HepG2 (cell line): Measurements from ENCODE around the gene MRM2. TPM values are rescaled to one million over a fixed set of nuclear protein-coding genes. Genes with fewer than 3 reads are reported as not detected.
A peak's percentile ranks its signal among the peaks of the same experiment; 100 is the strongest.

Experiments
- ASH2L ChIP-seq: fragments of 300-600, 200-600 bp; sonication (generic); IDR thresholded peaks from 2 replicates; pipeline ENCODE4 v1.7.0; 2017; ENCODE audit warnings: low read depth, mild to moderate bottlenecking, moderate library complexity, mixed read lengths, low read length; ENCODE audit not compliant: insufficient read length
- CBX5 ChIP-seq: sonication (generic); formaldehyde crosslinking; IDR thresholded peaks from 2 replicates; pipeline ENCODE4 v1.4.0; 2020; ENCODE audit warnings: missing genetic modification reagents, borderline replicate concordance
- CENPX ChIP-seq: sonication (generic); formaldehyde crosslinking; IDR thresholded peaks from 2 replicates; pipeline ENCODE4 v1.9.0; 2021; ENCODE audit warnings: mild to moderate bottlenecking, missing genetic modification reagents, moderate library complexity
- ELF1 ChIP-seq: sonication (generic); formaldehyde crosslinking; IDR thresholded peaks from 2 replicates; pipeline ENCODE4 v1.4.0; 2020; ENCODE audit warnings: missing genetic modification reagents
- HOXA7 ChIP-seq: sonication (generic); formaldehyde crosslinking; IDR thresholded peaks from 2 replicates; pipeline ENCODE4 v1.8.1; 2022; ENCODE audit warnings: mild to moderate bottlenecking, missing genetic modification reagents, moderate library complexity
- JUND ChIP-seq: sonication (generic); formaldehyde crosslinking; IDR thresholded peaks from 2 replicates; pipeline ENCODE4 v1.8.0; 2022; ENCODE audit warnings: mild to moderate bottlenecking, missing genetic modification reagents
- POGZ ChIP-seq: sonication (generic); formaldehyde crosslinking; IDR thresholded peaks from 2 replicates; pipeline ENCODE4 v1.4.0; 2020; ENCODE audit warnings: mild to moderate bottlenecking, missing genetic modification reagents
- PREB ChIP-seq: sonication (generic); formaldehyde crosslinking; IDR thresholded peaks from 2 replicates; pipeline ENCODE4 v1.4.0; 2020; ENCODE audit warnings: missing genetic modification reagents
- STAG1 ChIP-seq: sonication (generic); formaldehyde crosslinking; IDR thresholded peaks from 2 replicates; pipeline ENCODE4 v1.4.0; 2020; ENCODE audit warnings: missing genetic modification reagents
- THYN1 ChIP-seq: sonication (generic); formaldehyde crosslinking; IDR thresholded peaks from 2 replicates; pipeline ENCODE4 v1.8.1; 2023; ENCODE audit warnings: low read depth, mild to moderate bottlenecking, moderate library complexity, missing genetic modification reagents, borderline replicate concordance
- ZNF224 ChIP-seq: sonication (generic); formaldehyde crosslinking; IDR thresholded peaks from 2 replicates; pipeline ENCODE4 v1.5.0; 2020; ENCODE audit warnings: mild to moderate bottlenecking, missing genetic modification reagents
- ZNF318 ChIP-seq: sonication (generic); formaldehyde crosslinking; IDR thresholded peaks from 2 replicates; pipeline ENCODE4 v1.4.0; 2020; ENCODE audit warnings: mild to moderate bottlenecking, missing genetic modification reagents
- ZSCAN29 ChIP-seq: sonication (generic); formaldehyde crosslinking; conservative IDR thresholded peaks from 2 replicates; pipeline ENCODE4 v1.4.0; 2020; ENCODE audit warnings: mild to moderate bottlenecking, missing genetic modification reagents
- polyA plus RNA-seq, 8 experiments: library from polyadenylated mRNA; depleted of rRNA in 3 of 8; stranded (reverse) in 7 of 8; unstranded in 1 of 8; fragments of >200 nt; fragmentation: Illumina TruSeq in 4 of 8; extraction: Trizol in 4 of 8; gene quantifications; 2 replicates each; pipeline versions ENCODE4 v1.2.1 to v1.2.3, GENCODE V29; 2011 to 2016; ENCODE audit warnings: low read depth in 4 of 8, missing spikeins in 1 of 8, mixed read lengths in 1 of 8; ENCODE audit not compliant: insufficient read depth in 1 of 8
- total RNA-seq, 5 experiments: library from RNA; depleted of rRNA; stranded (reverse); fragments of >200 nt; fragmentation: Illumina TruSeq; extraction: Trizol; gene quantifications; 2 replicates each; pipeline ENCODE4 v1.2.3, GENCODE V29; 2016; ENCODE audit warnings: low read depth in 1 of 5
- TF ChIP-seq, protein P1 (sequence below): fragments of 450-650 bp; IDR thresholded peaks from 2 replicates; pipeline ENCODE4 v1.6.1; 2016
- TF ChIP-seq, protein P2 (sequence below): sonication (generic); formaldehyde crosslinking; IDR thresholded peaks from 2 replicates; pipeline ENCODE4 v1.4.0; 2020; ENCODE audit warnings: missing genetic modification reagents; ENCODE audit errors: not compliant biosample characterization

The MRM2 gene
- total and polyA plus RNA-seq, 2 of the 13 experiments (the other 11 are each of a cell fraction or from before 2014, with no cell fraction given) = 13.2 to 34.2 TPM

GRCh38 chr7:2232766-2233520 is 9.1 kb downstream of the MRM2 start, which contains the start of gene MAD1L1 (continued):
- peak; percentile 83; the same call in 1 of the 2 replicates for TF ChIP-seq ZSCAN29 (CRISPR knock-in tag)
- 0 out of 2 replicates have a peak, but pooled peaks have one; percentile 19 for TF ChIP-seq STAG1 (CRISPR knock-in tag)
- TF ChIP-seq, protein P1, sequence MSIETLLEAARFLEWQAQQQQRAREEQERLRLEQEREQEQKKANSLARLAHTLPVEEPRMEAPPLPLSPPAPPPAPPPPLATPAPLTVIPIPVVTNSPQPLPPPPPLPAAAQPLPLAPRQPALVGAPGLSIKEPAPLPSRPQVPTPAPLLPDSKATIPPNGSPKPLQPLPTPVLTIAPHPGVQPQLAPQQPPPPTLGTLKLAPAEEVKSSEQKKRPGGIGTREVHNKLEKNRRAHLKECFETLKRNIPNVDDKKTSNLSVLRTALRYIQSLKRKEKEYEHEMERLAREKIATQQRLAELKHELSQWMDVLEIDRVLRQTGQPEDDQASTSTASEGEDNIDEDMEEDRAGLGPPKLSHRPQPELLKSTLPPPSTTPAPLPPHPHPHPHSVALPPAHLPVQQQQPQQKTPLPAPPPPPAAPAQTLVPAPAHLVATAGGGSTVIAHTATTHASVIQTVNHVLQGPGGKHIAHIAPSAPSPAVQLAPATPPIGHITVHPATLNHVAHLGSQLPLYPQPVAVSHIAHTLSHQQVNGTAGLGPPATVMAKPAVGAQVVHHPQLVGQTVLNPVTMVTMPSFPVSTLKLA = no peak
- 0 out of 2 replicates have a peak, but pooled peaks have one; percentile 45 for TF ChIP-seq ZNF224 (CRISPR knock-in tag)
- TF ChIP-seq ZNF318 = peak; percentile 76; the same call in 1 of the 2 replicates
- peak; percentile 76; the same call in 1 of the 2 replicates for TF ChIP-seq CBX5 (CRISPR knock-in tag)
- peak; percentile 31; the same call in 1 of the 2 replicates for TF ChIP-seq JUND (CRISPR knock-in tag)
- TF ChIP-seq CENPX (CRISPR knock-in tag) = no peak
- no peak for TF ChIP-seq THYN1
- peak; percentile 81 for TF ChIP-seq POGZ (CRISPR knock-in tag)
- TF ChIP-seq, protein P2, sequence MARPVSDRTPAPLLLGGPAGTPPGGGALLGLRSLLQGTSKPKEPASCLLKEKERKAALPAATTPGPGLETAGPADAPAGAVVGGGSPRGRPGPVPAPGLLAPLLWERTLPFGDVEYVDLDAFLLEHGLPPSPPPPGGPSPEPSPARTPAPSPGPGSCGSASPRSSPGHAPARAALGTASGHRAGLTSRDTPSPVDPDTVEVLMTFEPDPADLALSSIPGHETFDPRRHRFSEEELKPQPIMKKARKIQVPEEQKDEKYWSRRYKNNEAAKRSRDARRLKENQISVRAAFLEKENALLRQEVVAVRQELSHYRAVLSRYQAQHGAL (CRISPR knock-in tag) = no peak
- no peak for TF ChIP-seq HOXA7
- TF ChIP-seq ELF1 (CRISPR knock-in tag) = peak; percentile 52
- peak; percentile 92 for TF ChIP-seq ASH2L
- no peak for TF ChIP-seq PREB (CRISPR knock-in tag)
